Kidney epithelial cell (primary cell): Measurements from ENCODE around the gene COL23A1. TPM values are rescaled to one million over a fixed set of nuclear protein-coding genes. Genes with fewer than 3 reads are reported as not detected.

Experiments used
- DNase-seq: peaks from one replicate; pipeline ENCODE4 v3.0.0-alpha.2; 2010; ENCODE audit warnings: low read depth
- H3K27me3 ChIP-seq: 2 replicates; pipeline ENCODE4 v1.6.0; 2011; ENCODE audit warnings: low read length; ENCODE audit not compliant: control insufficient read depth, insufficient read depth
- H3K36me3 ChIP-seq: 2 replicates; pipeline ENCODE4 v1.5.1; 2011; ENCODE audit warnings: low read length; ENCODE audit not compliant: control insufficient read depth, insufficient read depth
- H3K4me3 ChIP-seq: 2 replicates; pipeline ENCODE4 v1.5.1; 2011; ENCODE audit warnings: low read depth, mild to moderate bottlenecking, control low read depth, low read length
- total RNA-seq: library from RNA; depleted of rRNA; stranded (reverse); fragments of >200 nt; gene quantifications from 2 replicates; pipeline ENCODE4 v1.2.3, GENCODE V29; 2015
- TF ChIP-seq, protein P1 (sequence below): IDR thresholded peaks from 2 replicates; pipeline ENCODE4 v1.5.1; 2011; ENCODE audit warnings: mild to moderate bottlenecking, moderate library complexity, low read length, control low read depth, inconsistent platforms; ENCODE audit not compliant: insufficient read depth, poor library complexity, severe bottlenecking

Gene COL23A1
- total RNA-seq, 1 donor from 2014 or later = 0.17 TPM

DNA sequence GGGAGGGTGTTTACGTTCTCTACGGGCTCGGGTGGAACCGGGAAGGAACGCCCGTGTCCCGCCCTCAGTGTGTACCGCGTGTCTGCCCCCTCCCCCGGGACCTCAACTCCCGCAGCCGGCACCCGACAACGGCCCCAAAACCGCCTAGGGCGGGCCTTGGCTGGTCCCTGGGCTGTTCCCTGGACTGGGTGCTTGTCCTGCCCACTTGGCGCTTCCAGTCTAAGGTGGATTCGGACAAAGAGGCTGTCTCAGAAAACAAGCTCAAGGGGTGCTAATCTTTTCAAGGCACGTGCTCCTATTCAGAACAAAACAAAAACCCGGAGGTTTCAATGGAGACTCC, 37.0 kb upstream of the COL23A1 start:
- Histone ChIP-seq H3K4me3 (peak overlapping the region; percentile 98), H3K36me3 (no peaks in the 10 kb centered on the region), H3K27me3 (no peaks in the 10 kb centered on the region)
- DNase-seq = no peak
- TF ChIP-seq, protein P1, sequence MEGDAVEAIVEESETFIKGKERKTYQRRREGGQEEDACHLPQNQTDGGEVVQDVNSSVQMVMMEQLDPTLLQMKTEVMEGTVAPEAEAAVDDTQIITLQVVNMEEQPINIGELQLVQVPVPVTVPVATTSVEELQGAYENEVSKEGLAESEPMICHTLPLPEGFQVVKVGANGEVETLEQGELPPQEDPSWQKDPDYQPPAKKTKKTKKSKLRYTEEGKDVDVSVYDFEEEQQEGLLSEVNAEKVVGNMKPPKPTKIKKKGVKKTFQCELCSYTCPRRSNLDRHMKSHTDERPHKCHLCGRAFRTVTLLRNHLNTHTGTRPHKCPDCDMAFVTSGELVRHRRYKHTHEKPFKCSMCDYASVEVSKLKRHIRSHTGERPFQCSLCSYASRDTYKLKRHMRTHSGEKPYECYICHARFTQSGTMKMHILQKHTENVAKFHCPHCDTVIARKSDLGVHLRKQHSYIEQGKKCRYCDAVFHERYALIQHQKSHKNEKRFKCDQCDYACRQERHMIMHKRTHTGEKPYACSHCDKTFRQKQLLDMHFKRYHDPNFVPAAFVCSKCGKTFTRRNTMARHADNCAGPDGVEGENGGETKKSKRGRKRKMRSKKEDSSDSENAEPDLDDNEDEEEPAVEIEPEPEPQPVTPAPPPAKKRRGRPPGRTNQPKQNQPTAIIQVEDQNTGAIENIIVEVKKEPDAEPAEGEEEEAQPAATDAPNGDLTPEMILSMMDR = no peak

DNA sequence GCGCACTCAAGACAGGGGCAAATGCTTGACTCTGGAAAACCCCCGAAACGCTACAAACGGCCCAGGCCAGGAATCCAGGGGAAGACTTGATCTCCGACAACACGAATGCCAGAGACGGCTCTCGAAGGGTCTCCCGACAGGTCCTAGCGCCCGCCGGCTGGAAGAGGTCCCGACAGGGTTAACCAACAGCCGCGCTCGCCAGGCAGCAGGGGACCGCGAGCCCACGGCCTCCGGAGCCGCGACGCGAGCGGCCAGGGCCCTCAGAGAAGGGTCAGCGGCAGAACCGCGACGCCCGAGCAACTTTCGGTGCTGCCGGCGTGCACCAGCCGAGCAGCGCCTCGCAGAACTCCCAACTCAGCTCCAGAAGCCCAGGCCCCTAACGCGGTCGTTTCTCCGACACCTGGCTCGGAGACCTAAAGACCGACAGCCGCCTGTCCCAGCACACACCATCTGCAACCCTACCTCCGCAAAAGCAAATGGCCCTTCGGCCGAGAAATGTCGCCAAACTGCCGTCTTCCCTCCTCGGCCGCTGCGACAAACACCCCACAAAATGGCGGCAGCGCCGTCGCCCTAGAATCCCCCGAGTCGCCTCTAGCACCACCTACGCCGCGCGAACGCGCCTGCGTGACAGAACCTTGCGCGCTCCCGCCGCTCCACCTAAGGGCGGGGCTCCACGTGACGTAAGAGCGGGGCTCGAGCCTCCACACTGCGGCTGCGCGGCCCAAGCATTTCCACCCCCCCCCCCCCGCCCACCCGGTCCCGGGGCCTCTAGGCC, 36.5 kb upstream of the COL23A1 start, which contains the start of gene CLK4:
Gene CLK4, minus strand, starts transcription at position 567 of the 775 bp plus-strand sequence. CDS start 3,634 bp downstream, outside the sequence.
- DNase-seq = peak; percentile 64
- TF ChIP-seq, protein P1 = no peak
- no peaks in the 10 kb centered on the region for H3K27me3 ChIP-seq

DNA sequence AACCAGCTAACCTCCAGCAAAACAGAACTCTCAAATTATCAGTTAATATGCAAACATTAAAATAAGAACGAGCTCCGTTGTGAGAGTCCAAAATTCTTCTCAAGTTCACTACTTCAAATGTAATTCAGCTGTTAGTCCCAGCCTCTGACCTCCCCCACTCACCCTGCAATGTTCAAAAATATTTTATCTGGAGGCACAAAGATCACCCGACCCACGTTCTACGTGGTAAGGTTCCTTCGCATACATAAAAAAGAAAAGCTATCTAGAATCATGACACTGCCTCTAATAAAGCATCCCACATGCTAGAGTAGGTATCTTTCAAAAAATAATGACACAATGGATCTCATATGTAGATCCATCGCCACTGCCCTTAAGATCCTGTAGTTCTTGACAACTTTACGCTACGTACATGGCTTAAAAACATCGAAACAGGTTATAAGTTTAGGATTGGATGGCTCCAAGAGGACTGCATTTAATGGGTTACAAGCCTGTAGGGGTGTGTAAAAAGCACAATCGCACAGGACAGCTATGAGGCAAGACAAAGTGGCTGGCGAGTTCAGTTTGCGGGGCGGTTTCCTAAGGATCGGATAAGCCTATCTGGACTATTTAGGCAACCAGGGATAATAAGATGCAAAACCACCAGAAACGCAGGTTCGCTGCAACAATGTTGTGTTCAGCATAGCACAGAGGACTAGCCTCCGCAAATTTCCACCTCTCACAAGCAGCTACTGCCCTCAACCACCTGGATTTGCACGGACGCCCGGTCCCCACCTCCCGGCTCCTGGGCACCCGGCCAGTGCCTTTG, 35.7 kb upstream of the COL23A1 start:
- no peak for DNase-seq
- Histone ChIP-seq H3K4me3 (peak overlapping the region; percentile 98), H3K27me3 (no peaks in the 10 kb centered on the region), H3K36me3 (no peaks in the 10 kb centered on the region)
- TF ChIP-seq, protein P1 = no peak

More for the DNA sequence above, 36.5 kb upstream of the COL23A1 start, which contains the start of gene CLK4:
- Histone ChIP-seq H3K36me3 (no peaks in the 10 kb centered on the region), H3K4me3 (peak within 1 kb of the TSS; percentile 98)

DNA sequence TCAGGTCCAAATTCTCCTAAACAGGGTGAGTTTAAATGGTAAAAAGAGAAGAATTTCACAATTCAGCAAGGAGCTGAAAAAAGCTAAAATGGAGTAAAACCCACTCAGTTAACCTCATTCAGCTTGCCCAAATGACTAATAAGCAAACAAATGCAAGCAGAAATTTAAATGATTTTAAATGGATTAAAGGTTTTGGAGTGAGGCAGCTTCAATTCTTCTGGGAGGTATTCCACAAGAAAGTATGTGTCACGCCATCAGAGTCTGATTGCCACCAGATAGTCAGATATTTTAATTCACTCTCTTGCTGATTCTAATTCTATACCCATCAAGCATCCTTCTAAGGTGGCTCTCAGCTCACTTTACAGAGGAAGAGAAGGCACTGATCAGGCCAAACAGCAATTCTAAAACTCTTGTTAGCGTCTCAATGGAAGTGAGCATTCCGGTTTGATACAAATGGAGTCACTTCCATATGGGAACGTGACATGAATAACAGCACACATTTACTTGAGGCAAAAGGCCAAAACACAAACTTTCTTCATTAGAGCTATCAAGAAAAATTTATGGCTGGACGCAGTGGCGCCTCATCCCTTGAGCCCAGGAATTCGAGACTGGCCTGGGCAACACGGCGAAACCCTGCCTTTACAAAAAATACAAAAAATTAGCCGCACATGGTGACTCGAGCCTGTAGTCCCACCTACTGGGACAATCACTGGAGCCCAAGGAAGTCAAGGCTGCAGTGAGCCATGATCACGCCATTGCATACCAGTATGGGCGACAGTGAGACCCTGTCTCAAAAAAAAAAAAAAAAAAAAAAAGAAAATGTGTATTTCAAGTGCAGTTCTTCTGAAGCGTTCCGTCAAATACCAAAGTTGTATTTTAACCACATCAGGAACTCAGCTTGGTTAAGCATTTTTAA, 34.7 kb upstream of the COL23A1 start:
- no peak for DNase-seq
- H3K4me3 ChIP-seq = peak overlapping the region; percentile 98
- no peaks in the 10 kb centered on the region for H3K36me3 ChIP-seq
- no peaks in the 10 kb centered on the region for H3K27me3 ChIP-seq
- TF ChIP-seq, protein P1 = no peak

DNA sequence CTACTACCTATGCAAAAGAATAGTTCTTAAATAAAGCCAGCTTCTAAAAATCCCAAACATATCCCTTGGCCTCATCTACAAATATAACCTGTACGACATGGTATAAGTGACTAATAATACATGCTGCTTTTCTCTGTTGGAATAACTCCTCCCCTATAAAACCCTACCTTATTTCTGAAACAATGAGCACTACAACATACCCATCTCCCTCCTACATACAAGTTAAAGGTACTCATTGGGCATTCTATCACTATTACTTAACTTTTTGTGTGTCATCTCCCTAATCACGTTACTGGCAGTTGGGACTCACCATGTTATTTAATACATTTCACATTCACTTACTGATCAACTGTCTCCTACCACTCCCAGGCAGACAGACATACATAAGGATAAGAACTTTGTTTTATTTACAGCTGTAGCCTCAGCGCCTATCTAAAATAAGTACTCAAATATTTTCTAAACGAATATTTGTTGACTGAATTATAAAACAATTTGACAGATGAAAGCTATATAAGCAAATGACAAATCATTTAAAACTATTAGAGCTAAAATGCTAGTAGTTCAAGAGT, 32.6 kb upstream of the COL23A1 start:
- DNase-seq = no peak
- Histone ChIP-seq H3K27me3 (no peaks in the 10 kb centered on the region), H3K4me3 (no peak overlapping the region), H3K36me3 (peaks cover 1% of the 10 kb centered on the region)
- TF ChIP-seq, protein P1 = no peak
